Measurements from ENCODE around the gene TMEM272. TPM values are rescaled to one million over a fixed set of nuclear protein-coding genes. Genes with fewer than 3 reads are reported as not detected.

Gene TMEM272
- total RNA-seq, 1 experiment from 2014 or later: 0.15 TPM

DNA sequence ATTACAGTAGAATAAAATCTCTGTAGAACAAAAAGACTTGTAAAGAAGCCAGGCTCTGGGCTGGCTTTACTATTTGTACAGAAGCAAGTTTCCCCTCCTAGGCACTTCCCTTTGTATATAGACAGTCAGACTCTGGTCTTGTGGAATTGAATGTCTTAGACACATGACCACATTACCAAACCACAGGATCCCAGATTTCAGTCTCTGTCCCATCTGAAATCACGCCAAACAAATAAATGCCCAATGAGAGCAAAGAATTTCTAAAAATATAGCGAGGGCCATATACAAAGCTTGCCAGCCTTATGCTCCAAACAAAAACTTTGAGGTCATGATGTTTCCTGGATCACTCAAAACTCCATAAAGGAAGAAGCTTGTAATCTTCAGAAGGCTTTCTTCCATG lies 40.7 kb upstream of the TMEM272 start:
- H3K9me3 ChIP-seq (ENCODE audit: control insufficient read depth, insufficient read depth, low read depth, low read length): no peaks in the 10 kb centered on the region
- no peaks in the 10 kb centered on the region for H3K27me3 ChIP-seq (ENCODE audit: control insufficient read depth, insufficient read depth, low read length)
- H3K36me3 ChIP-seq (ENCODE audit: control insufficient read depth, insufficient read depth, low read length): no peaks in the 10 kb centered on the region
- no peak overlapping the region for H3K27ac ChIP-seq (ENCODE audit: low read length)
- ChIA-PET POLR2A (no interaction called here), CTCF (no interaction called here)
- DNase-seq (ENCODE audit: low read depth, low spot score) (no peak), ATAC-seq (no peak)
- H3K4me3 ChIP-seq (ENCODE audit: low read depth in 2 of 2, low read length in 2 of 2): no peak overlapping the region
- no peaks in the 10 kb centered on the region for H3K4me1 ChIP-seq (ENCODE audit: control insufficient read depth, insufficient read depth, low read length)
- intact Hi-C loops (cut with micrococcal nuclease; ENCODE audit: unreplicated experiment) (no loop called here), in situ Hi-C loops (cut with HindIII; ENCODE audit: low pct_unique_long_range_greater_than_20kb, low sequenced_read_pairs) (no loop called here)
- TF ChIP-seq SIN3A (IDR thresholded peaks at IDR 0.05; ENCODE audit: borderline replicate concordance, insufficient read depth, low read depth, low read length) (no peak), POLR2AphosphoS5 (IDR thresholded peaks at IDR 0.05; ENCODE audit: low read depth, low read length) (no peak)
- TF ChIP-seq, protein P1, sequence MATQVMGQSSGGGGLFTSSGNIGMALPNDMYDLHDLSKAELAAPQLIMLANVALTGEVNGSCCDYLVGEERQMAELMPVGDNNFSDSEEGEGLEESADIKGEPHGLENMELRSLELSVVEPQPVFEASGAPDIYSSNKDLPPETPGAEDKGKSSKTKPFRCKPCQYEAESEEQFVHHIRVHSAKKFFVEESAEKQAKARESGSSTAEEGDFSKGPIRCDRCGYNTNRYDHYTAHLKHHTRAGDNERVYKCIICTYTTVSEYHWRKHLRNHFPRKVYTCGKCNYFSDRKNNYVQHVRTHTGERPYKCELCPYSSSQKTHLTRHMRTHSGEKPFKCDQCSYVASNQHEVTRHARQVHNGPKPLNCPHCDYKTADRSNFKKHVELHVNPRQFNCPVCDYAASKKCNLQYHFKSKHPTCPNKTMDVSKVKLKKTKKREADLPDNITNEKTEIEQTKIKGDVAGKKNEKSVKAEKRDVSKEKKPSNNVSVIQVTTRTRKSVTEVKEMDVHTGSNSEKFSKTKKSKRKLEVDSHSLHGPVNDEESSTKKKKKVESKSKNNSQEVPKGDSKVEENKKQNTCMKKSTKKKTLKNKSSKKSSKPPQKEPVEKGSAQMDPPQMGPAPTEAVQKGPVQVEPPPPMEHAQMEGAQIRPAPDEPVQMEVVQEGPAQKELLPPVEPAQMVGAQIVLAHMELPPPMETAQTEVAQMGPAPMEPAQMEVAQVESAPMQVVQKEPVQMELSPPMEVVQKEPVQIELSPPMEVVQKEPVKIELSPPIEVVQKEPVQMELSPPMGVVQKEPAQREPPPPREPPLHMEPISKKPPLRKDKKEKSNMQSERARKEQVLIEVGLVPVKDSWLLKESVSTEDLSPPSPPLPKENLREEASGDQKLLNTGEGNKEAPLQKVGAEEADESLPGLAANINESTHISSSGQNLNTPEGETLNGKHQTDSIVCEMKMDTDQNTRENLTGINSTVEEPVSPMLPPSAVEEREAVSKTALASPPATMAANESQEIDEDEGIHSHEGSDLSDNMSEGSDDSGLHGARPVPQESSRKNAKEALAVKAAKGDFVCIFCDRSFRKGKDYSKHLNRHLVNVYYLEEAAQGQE (IDR thresholded peaks at IDR 0.05; ENCODE audit: insufficient read depth in 1 of 2, low read depth in 2 of 2, low read length in 1 of 2): no peak
- TF ChIP-seq, protein P2, sequence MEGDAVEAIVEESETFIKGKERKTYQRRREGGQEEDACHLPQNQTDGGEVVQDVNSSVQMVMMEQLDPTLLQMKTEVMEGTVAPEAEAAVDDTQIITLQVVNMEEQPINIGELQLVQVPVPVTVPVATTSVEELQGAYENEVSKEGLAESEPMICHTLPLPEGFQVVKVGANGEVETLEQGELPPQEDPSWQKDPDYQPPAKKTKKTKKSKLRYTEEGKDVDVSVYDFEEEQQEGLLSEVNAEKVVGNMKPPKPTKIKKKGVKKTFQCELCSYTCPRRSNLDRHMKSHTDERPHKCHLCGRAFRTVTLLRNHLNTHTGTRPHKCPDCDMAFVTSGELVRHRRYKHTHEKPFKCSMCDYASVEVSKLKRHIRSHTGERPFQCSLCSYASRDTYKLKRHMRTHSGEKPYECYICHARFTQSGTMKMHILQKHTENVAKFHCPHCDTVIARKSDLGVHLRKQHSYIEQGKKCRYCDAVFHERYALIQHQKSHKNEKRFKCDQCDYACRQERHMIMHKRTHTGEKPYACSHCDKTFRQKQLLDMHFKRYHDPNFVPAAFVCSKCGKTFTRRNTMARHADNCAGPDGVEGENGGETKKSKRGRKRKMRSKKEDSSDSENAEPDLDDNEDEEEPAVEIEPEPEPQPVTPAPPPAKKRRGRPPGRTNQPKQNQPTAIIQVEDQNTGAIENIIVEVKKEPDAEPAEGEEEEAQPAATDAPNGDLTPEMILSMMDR (IDR thresholded peaks at IDR 0.05): no peak
- no TSS peak for BruUV-seq (replicated peaks)

DNA sequence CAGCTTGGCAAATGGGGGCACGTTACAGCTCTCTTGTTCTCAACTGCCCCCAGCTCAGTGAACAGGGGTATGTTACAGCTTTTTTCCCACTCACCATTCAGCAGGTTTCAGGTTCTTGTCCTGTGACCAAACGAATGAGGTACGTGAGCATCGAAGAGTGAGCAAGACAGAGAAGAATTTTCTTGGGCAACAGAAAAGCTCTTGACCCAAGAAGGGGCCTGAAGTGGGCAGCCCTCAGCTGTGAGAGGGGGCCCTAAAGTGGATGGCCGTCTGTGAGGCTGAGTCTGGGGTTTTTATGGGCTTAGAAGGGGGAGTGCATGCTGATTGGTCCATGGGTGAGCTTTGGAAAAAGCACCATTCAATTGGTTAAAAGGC lies 38.2 kb upstream of the TMEM272 start:
- in situ Hi-C loops (cut with HindIII; ENCODE audit: low pct_unique_long_range_greater_than_20kb, low sequenced_read_pairs): no loop called here
- Histone ChIP-seq H3K36me3 (ENCODE audit: control insufficient read depth, insufficient read depth, low read length) (no peaks in the 10 kb centered on the region), H3K4me3 (ENCODE audit: low read depth in 2 of 2, low read length in 2 of 2) (no peak overlapping the region), H3K9me3 (ENCODE audit: control insufficient read depth, insufficient read depth, low read depth, low read length) (no peaks in the 10 kb centered on the region), H3K4me1 (ENCODE audit: control insufficient read depth, insufficient read depth, low read length) (no peaks in the 10 kb centered on the region), H3K27me3 (ENCODE audit: control insufficient read depth, insufficient read depth, low read length) (no peaks in the 10 kb centered on the region), H3K27ac (ENCODE audit: low read length) (no peak overlapping the region)
- ChIA-PET CTCF (no interaction called here), POLR2A (no interaction called here)
- intact Hi-C loops (cut with micrococcal nuclease; ENCODE audit: unreplicated experiment): no loop called here
- no TSS peak for BruUV-seq (replicated peaks)
- ATAC-seq: no peak
- DNase-seq (ENCODE audit: low read depth, low spot score): no peak
- TF ChIP-seq, protein P2 (IDR thresholded peaks at IDR 0.05): no peak
- TF ChIP-seq, protein P1 (IDR thresholded peaks at IDR 0.05; ENCODE audit: insufficient read depth in 1 of 2, low read depth in 2 of 2, low read length in 1 of 2): no peak
- TF ChIP-seq SIN3A (IDR thresholded peaks at IDR 0.05; ENCODE audit: borderline replicate concordance, insufficient read depth, low read depth, low read length): no peak
- no peak for TF ChIP-seq TCF7L2 (IDR thresholded peaks at IDR 0.05; ENCODE audit: low read depth, low read length)
- no peak for TF ChIP-seq POLR2AphosphoS5 (IDR thresholded peaks at IDR 0.05; ENCODE audit: low read depth, low read length)

All from Panc1 (cell line).